Gastrocnemius medialis (tissue), 4 donors: ENCODE measurements around the gene DDX56.

Experiments
- CTCF ChIP-seq, 5 experiments: fragments of 450-650 bp in 3 of 5; fragments of 200-600 bp in 2 of 5; sonication (generic) in 2 of 5; IDR thresholded peaks in 4 of 5; conservative IDR thresholded peaks in 1 of 5; 1 replicate in 4 of 5; 2 replicates in 1 of 5; pipeline ENCODE4 v1.5.1; 2016 to 2019; ENCODE audit warnings: antibody characterized with exemption in 5 of 5, mild to moderate bottlenecking in 3 of 5, moderate library complexity in 3 of 5
- POLR2A ChIP-seq, 2 donors: fragments of 450-650 bp; IDR thresholded peaks; one replicate each; pipeline ENCODE4 v1.6.1; 2017; ENCODE audit warnings: antibody characterized with exemption in 2 of 2, mild to moderate bottlenecking in 2 of 2, moderate library complexity in 2 of 2

DNA sequence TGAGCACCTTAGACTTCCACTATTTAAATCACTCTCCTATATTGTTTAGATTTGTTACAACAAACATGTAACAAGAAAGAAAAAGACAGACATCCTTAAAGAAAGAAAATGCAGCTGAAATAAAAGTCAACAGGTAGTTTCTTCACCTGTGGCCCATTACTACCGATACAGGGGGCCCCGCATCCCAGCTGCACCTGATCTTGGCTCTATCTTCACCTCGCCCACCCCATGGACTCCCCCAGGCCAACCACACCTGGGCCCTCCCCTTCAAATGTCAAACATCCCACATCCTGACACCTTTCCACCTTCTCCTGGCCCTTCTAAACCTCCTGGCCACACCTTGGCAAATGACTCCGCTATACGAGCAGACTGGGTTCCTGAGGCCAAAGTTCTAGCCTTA, 7.0 kb downstream of the DDX56 start:
- no peak for TF ChIP-seq CTCF (IDR thresholded peaks at IDR 0.05 in 4 of 5, conservative IDR thresholded peaks at IDR 0.05 in 1 of 5)
- no peak for TF ChIP-seq POLR2A (IDR thresholded peaks at IDR 0.05)
